LNCaP clone FGC (cell line): ENCODE data around the gene SFXN3.
A peak's percentile ranks its signal among the peaks of the same experiment; 100 is the strongest.
"Not testable (repeated sequence)": the region's sequence is repeated elsewhere in the genome, so short reads cannot be mapped to it uniquely, and the experiment has no call there.

Experiments
- DNase-seq: peaks from one replicate; pipeline ENCODE4 v3.0.0-alpha.2; 2011; ENCODE audit warnings: low read depth
- H3K4me3 ChIP-seq: 2 replicates; pipeline ENCODE4 v1.5.1; 2011; ENCODE audit warnings: mild to moderate bottlenecking, low read depth, low read length, control low read depth
- TF ChIP-seq, protein P1 (sequence below): IDR thresholded peaks from 2 replicates; pipeline ENCODE4 v1.5.1; 2012; ENCODE audit warnings: mild to moderate bottlenecking; ENCODE audit not compliant: control insufficient read depth, insufficient read depth; ENCODE audit errors: extremely low read depth

Gene SFXN3

DNA sequence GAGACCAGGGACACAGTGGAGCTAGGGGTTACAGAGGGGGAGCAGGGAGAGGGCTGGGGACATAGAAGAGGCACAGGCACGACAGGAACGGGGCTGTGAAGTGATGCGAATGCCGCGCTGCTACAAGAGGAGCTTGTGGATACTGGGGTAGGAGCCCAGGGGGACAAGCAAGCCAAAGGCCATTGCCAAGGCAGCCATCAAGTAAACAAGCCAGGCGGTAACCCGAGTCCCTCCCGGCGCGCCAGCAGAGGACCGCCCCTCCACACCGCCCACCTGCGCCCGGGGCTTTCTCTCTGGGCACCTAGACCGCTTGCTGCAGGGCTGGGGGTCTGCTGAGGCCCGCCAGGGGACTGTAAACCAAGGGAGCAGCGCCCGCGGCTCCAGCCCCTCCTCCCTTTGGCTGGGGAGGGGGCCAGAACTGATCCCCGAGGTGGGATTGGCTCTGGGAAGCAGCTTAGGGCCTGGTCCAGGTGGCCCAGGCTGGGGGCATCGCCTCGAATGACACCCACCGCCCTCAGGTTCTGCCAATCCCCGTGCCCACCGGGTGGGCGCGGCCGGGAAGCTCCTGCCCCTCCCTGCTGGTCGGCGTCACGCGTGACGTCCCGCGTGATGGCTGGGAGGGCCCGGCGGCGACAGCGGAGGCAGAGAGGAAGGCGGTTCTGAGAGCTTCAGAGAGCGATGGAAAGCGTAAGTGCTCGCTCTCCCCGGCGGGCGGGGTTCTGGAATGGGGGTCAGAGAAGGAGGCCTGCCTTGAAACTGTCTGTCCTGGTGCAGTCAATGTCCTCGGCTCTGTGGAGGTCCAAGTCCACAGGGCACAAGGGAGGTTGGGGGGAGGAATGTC, 982 bp downstream of the SFXN3 start:
- TF ChIP-seq, protein P1, sequence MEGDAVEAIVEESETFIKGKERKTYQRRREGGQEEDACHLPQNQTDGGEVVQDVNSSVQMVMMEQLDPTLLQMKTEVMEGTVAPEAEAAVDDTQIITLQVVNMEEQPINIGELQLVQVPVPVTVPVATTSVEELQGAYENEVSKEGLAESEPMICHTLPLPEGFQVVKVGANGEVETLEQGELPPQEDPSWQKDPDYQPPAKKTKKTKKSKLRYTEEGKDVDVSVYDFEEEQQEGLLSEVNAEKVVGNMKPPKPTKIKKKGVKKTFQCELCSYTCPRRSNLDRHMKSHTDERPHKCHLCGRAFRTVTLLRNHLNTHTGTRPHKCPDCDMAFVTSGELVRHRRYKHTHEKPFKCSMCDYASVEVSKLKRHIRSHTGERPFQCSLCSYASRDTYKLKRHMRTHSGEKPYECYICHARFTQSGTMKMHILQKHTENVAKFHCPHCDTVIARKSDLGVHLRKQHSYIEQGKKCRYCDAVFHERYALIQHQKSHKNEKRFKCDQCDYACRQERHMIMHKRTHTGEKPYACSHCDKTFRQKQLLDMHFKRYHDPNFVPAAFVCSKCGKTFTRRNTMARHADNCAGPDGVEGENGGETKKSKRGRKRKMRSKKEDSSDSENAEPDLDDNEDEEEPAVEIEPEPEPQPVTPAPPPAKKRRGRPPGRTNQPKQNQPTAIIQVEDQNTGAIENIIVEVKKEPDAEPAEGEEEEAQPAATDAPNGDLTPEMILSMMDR: no peak
- DNase-seq: no peak
- peak overlapping the region; percentile 67 for H3K4me3 ChIP-seq

DNA sequence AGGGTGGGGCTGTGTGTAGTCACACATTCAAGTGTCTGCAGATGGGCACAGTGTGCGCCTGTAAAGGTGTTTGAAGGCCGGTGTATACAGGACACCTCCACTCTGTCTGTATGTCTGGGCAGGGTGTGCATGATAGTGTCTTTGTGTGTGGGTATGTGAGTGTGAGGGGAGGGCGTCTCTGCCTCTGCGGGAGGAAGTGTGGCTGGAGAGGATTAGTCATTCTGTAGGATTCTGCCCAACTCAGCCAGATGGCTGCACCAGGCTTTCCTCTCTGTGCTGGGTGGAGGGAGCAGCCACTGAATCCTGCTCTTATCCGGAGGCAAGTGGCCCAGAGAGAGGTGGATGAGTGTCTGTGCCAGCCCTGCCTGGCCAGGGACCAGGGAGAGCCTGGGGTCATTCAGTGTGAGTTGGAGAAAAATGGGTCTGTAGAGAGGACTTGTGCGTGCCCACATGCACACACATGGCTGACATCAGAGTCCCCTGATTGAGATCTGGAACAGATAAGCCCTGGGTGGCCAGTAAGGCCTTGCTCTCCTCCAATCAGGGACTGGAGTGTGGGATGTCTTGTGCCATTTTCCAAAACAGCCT, 1.7 kb downstream of the SFXN3 start:
- H3K4me3 ChIP-seq: peak overlapping the region; percentile 67
- TF ChIP-seq, protein P1: no peak
- DNase-seq: no peak

DNA sequence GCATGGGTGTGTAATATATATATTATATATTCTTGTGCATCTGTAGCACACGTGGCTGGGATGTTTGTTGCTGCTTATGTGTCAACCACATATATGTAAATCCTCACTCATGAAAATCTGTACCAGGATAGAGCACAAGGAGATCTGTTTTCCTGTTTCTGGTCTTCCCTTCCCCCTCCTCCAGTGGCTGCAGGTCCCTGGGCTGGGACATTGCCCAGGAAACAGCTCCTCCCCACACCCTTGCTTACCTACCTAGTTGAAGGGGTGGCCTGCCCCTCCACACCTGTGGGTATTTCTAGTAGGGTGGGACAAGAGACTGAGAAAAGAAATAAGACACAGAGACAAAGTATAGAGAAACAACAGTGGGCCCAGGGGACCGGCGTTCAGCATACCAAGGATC, 2.2 kb downstream of the SFXN3 start:
- TF ChIP-seq, protein P1: no peak
- no peak for DNase-seq
- peak overlapping the region; percentile 67 for H3K4me3 ChIP-seq

DNA sequence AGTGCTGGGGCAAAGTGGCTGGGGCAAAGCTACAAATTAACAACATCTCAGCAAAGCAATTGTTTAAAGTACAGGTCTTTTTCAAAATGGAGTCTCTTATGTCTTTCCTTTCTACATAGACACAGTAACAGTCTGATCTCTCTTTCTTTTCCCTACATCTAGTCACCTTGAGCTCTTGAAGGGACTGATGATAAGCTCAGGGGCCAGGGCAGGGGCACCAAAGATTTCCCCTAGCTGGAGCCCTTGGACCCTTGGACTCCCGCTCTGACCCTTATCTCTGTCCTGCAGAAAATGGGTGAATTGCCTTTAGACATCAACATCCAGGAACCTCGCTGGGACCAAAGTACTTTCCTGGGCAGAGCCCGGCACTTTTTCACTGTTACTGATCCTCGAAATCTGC, 3.4 kb downstream of the SFXN3 start:
- not testable (repeated sequence) for H3K4me3 ChIP-seq, DNase-seq

DNA sequence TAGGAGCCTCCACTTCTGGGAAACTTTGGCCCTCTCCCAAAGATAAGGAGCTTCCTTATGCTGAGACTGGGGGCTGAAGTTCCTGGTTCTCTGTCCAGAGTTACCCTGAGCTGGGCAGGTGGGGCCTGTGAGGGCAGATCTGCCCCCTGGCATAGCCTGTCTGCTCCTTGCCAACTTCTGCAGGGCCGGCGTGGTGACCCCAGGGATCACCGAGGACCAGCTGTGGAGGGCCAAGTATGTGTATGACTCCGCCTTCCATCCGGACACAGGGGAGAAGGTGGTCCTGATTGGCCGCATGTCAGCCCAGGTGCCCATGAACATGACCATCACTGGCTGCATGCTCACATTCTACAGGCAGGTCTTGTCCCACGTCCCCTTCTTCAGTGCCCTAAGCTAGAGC, 4.3 kb downstream of the SFXN3 start:
- TF ChIP-seq, protein P1: no peak
- DNase-seq: no peak
- H3K4me3 ChIP-seq: no peak overlapping the region

DNA sequence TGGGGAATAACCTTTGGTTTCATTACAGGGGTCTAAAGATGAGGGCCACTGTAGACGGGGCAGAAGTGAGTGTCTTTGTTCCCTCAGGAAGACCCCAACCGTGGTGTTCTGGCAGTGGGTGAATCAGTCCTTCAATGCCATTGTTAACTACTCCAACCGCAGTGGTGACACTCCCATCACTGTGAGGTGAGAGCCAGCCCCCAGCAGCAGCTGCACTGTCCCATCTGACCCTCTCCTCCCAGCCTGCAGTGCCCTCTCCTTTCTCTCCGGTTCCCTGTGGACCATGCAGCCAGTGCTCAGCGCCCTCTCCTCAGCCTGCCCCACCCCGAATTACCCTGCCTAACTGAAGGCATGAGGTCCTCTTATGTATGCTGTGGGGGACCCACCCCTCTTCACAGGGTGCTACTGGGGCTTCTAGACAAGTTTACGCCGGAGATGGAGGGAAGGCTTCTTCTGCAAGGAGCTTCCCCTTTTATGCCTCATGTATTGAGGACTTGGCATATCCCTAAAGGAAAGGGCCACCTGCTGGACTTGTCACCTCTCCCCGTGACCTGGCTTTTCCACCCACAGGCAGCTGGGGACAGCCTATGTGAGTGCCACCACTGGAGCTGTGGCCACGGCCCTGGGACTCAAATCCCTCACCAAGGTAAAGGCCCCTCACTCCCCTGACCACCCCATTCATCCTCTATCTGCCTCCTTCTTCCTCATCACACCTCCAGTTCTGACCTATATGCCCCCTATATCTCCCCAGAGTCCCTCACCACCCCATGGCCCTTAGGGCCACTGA, 5.1 kb downstream of the SFXN3 start:
- TF ChIP-seq, protein P1: no peak
- H3K4me3 ChIP-seq: no peak overlapping the region
- no peak for DNase-seq

DNA sequence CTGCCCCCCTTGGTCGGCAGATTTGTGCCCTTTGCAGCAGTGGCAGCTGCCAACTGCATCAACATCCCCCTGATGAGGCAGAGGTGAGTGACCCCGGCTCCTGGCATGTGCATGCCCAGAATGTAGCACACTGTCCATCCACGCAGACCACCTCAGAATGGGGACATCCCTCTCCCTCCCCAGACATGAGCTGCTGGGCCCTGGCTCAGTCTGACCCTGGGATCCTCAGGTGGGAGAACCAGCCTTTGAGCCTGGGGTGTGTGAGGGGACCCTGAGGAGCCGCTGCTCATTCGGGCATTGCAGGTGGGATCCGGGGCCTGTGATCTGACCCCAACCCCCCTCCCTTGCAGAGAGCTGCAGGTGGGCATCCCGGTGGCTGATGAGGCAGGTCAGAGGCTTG, 5.7 kb downstream of the SFXN3 start:
- DNase-seq: no peak
- no peak overlapping the region for H3K4me3 ChIP-seq
- TF ChIP-seq, protein P1: no peak
